ENCODE results near the gene SH3RF1.

Gene SH3RF1

GRCh38 chr4:169274033-169274432 lies 3.3 kb upstream of the SH3RF1 start:
- no peak for DNase-seq

- no peak for DNase-seq
Observed at GRCh38 chr4:169272265-169272886, 1.6 kb upstream of the SH3RF1 start.

DNA sequence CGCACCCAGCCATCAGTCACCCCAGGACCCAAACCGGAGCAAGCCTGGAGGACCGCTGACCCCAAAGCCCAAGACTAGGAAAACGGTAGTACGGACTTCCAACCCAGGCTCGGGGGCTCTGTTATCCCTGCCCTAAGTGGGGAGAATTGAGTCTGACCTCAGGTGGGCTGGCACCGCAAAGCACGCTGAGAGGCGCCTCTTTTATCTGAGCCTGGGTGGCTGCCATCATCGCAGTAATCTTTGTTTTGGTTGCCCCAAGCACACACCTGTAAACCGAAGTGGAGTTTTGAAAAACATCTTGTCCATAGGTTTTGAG lies 894 bp upstream of the SH3RF1 start:
- no peak for DNase-seq

- no peak for DNase-seq
Observed at GRCh38 chr4:169269916-169270809, 593 bp downstream of the SH3RF1 start.

DNA sequence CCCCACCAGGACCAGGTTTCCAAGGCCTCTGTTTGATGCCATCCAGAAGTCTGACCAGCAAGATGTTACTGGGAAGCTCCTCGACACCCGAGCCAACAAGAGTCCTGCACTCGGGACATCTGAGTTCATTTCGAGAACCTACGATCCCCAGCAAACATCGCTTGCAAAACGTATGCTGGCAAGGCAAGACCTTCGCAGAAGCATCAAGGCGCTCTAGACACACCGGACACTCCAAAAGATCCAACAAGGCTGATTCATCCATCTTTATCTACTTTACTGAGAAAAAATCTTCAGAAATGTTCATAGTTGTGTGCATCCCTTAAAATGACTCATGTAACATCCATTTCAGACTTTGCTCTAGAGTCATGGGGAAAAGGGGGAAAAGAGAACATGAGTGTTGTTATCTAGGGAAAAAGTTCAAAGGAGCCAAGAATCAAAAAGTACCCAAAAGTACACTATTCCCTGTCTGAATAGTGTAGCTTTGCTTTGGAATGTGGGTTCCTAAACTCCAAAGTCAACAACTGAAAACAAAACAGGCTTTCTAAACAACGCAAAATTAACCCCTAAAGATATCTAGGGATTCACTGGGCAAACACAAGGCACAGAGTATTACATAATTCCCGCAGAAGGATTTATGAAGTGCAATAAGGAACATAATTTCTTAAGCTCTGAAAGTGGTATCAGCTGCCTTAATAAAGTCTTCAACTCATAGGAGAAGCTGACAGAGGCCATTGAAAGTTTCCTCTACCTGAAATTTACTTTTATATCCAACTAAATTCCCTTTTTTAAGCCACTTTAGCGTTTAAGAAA lies 1.6 kb downstream of the SH3RF1 start:
- no peak for DNase-seq

GRCh38 chr4:169267070-169267469 lies 3.7 kb downstream of the SH3RF1 start:
- DNase-seq, result no peak

- no peak for DNase-seq
Observed at GRCh38 chr4:169266661-169267060, 4.1 kb downstream of the SH3RF1 start.

DNA sequence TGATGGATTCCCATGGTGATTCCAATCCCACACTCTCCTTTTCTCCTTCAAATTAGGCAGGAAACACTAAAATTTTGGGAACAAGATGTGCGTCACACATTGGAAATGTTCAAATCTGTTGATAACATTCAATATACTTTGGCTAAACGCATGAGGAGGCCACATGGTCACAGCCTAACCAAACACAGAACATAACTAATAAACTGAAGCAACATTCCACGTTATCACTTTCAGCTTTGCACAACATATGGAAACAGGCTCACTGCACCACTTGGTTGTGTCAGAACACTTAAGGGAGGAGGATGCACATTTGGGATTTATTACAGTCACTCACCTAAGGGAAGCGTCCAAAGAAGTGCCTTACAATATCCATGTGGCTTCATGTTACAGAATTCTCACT lies 4.7 kb downstream of the SH3RF1 start:
- DNase-seq, result no peak

DNA sequence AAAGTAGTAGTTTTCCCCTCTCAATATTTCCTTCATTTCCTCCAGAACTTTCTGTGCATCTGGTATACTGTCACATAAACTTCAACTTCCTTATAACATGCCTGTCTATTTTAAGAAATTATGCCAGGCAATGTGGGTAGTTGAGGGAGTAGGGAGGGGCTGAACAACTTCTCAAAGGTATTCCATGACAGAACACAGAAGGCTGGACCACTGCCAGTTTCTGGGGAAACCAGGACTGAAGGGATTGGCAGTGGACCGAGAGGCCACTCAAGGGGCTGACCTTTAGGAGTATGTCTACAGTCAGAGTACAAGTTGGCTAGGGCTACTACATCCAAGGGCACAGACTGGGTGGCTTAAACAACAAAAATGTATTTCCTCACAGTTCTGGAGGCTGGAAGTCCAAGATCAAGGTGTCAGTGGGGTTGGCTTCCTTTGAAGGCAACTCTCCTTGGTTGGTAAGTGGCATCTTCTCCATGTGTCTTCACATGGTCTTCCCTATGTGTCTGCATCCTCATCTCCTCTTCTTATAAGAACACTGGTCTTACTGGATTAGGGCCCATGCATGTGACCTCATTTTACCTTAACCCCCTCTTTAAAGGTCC lies 6.9 kb downstream of the SH3RF1 start:
- no peak for DNase-seq

- no peak for DNase-seq
Observed at GRCh38 chr4:169260217-169260866, 10.4 kb downstream of the SH3RF1 start.

DNA sequence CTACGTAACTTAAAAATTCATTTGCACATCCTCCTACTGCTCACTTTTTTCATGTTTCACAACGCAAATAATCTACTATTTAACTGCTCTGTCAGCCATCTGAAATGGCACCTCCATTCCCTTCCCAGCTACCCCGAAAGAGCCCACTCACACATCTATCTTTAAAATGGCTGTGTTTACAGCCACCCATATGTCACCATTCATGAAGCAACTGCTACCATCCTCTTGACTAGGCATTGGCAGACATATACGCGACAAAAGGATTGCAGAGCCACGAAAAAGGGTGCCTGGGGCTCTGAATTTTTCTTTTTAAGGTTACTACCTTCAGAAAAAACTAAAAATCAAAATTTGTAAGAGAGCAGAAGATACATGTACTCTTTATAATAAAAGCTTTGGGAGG lies 11.5 kb downstream of the SH3RF1 start:
- no peak for DNase-seq

- no peak for DNase-seq
Observed at GRCh38 chr4:169258141-169258540, 12.6 kb downstream of the SH3RF1 start.

GRCh38 chr4:169256856-169257761 lies 13.6 kb downstream of the SH3RF1 start:
- DNase-seq, result no peak

- DNase-seq, result no peak
Observed at GRCh38 chr4:169256101-169256612, 14.6 kb downstream of the SH3RF1 start.

DNA sequence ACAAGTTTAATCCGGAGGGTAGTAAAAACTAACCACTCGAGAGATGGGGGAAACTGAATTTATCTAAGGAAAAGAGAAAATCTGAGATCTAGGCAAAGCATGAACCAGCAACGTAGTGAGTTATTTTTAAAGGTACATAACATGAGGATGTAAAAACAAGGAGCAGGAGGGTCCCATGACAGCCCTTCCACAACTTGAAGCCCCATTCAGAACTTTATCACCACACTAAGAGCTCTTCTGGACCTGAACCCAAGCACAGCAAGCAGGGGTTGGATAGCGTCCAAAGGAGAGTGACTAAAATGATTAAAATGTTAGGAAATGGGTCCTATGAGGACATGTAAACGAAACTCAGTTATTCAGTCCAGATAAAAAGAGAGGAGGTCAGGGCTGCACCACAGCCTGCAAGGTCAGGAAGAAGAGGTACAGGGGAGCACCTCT lies 16.2 kb downstream of the SH3RF1 start:
- no peak for DNase-seq

DNA sequence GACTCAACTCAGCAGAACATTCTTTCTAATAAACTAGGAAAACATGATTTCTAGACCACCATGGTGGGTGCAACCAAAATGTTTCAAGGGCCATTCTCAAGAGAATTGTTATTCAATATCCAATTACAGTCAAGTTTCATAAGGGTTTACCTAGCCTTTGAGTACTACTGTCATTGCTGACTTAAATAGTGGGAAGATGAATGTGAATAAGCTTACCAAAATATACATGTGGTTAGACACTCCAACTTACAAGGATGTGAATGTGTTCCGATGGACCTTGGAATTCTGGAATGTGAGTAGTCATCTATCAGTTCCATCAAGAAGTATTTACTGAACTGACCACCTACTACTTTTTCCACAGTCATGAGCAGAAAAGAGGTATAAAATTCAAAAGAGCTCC lies 16.9 kb downstream of the SH3RF1 start:
- DNase-seq, result no peak

- DNase-seq, result no peak
Observed at GRCh38 chr4:169253113-169253671, 17.6 kb downstream of the SH3RF1 start.

DNA sequence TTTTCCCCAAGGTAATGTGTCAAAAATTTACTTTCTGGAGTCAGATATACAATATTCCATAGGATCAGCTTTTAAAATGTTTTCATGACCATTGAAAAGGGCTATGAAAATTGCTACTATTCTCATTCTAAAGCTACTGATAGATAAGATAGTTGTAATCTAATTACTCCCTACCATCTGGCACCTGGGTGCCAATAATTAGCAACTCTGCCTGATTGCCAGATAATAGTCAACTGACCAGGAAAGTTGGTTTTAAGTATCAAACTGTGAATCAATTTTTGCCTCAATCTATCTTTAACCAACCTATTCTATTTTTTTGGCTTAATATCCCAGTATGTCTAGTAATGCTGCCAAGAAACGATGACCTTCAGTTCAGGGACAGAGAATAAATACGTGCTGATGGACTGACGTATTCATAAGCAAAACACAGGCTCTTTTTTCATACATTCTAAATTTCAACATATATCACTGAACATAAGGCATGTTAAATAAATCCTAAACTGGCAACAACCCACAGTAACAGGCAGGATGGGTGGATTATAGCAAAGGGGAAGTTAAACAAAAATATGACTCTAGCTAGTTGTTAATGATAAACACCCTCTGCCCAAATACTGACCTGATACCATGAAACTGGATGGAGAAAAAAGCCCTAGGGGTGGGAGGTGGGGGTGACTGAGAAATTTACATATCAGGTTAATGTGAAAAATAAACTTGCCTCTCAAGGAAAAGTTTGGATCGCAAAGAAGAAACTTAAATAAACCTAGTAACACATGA lies 18.2 kb downstream of the SH3RF1 start:
- DNase-seq, result no peak

GRCh38 chr4:169251291-169252235 lies 19.2 kb downstream of the SH3RF1 start:
- no peak for DNase-seq

All from CD4-positive, alpha-beta T cell treated with Interleukin-10 for 1 hour (primary cell).